HG03097 (cell line): ENCODE measurements around the gene ZNF217.
"Not testable (repeated sequence)": the region's sequence is repeated elsewhere in the genome, so short reads cannot be mapped to it uniquely, and the experiment has no call there.

ENCODE experiments used
- ATAC-seq: cut with Tn5 transposase; IDR thresholded peaks from one replicate; pipeline ENCODE4 v1.9.1; 2021; ENCODE audit not compliant: unreplicated experiment, low FRiP score

ZNF217 gene

GRCh38 chr20:53598140-53599043, 4.8 kb upstream of the ZNF217 start:
- ATAC-seq: no peak

GRCh38 chr20:53597521-53598120, 4.0 kb upstream of the ZNF217 start:
- ATAC-seq: no peak

GRCh38 chr20:53597030-53597482, 3.4 kb upstream of the ZNF217 start:
- no peak for ATAC-seq

GRCh38 chr20:53596189-53597001, 2.8 kb upstream of the ZNF217 start:
- ATAC-seq: not testable (repeated sequence)

- not testable (repeated sequence) for ATAC-seq
These were observed 2.1 kb upstream of the ZNF217 start for GRCh38 chr20:53595742-53596141.

- ATAC-seq: no peak
These were observed 1.4 kb upstream of the ZNF217 start for GRCh38 chr20:53595018-53595378.

GRCh38 chr20:53594068-53595017, 704 bp upstream of the ZNF217 start:
- ATAC-seq: peak; percentile 58

GRCh38 chr20:53592992-53593465, 610 bp downstream of the ZNF217 start:
- no peak for ATAC-seq

- peak; percentile 21 for ATAC-seq
These were observed 1.1 kb downstream of the ZNF217 start for GRCh38 chr20:53592454-53592991.

GRCh38 chr20:53591941-53592441, 1.6 kb downstream of the ZNF217 start:
- ATAC-seq: not testable (repeated sequence)

- ATAC-seq: not testable (repeated sequence)
These were observed 2.4 kb downstream of the ZNF217 start for GRCh38 chr20:53591206-53591741.

- not testable (repeated sequence) for ATAC-seq
These were observed 3.0 kb downstream of the ZNF217 start for GRCh38 chr20:53590608-53591007.

- ATAC-seq: not testable (repeated sequence)
These were observed 3.5 kb downstream of the ZNF217 start for GRCh38 chr20:53590122-53590521.

- ATAC-seq: not testable (repeated sequence)
These were observed 4.1 kb downstream of the ZNF217 start for GRCh38 chr20:53589321-53590065.

GRCh38 chr20:53587157-53587703, 6.4 kb downstream of the ZNF217 start:
- not testable (repeated sequence) for ATAC-seq

- ATAC-seq: no peak
These were observed 7.0 kb downstream of the ZNF217 start for GRCh38 chr20:53586640-53587039.

- not testable (repeated sequence) for ATAC-seq
These were observed 7.7 kb downstream of the ZNF217 start for GRCh38 chr20:53585910-53586309.

- ATAC-seq: not testable (repeated sequence)
These were observed 8.6 kb downstream of the ZNF217 start for GRCh38 chr20:53585004-53585569.
